GM21529 (cell line): Measurements from ENCODE around the gene STAB2.

ENCODE experiments used
- ATAC-seq: cut with Tn5 transposase; IDR thresholded peaks from one replicate; pipeline ENCODE4 v1.9.1; 2021; ENCODE audit not compliant: unreplicated experiment

The STAB2 gene

GRCh38 chr12:103686026-103686425 lies 99.0 kb downstream of the STAB2 start:
- ATAC-seq = no peak

GRCh38 chr12:103687253-103687652 lies 100.2 kb downstream of the STAB2 start:
- ATAC-seq = no peak

GRCh38 chr12:103688376-103689063 lies 101.4 kb downstream of the STAB2 start:
- ATAC-seq = no peak

- no peak for ATAC-seq
Observed at GRCh38 chr12:103690426-103690825, 103.4 kb downstream of the STAB2 start.

- ATAC-seq = no peak
Observed at GRCh38 chr12:103691063-103691462, 104.0 kb downstream of the STAB2 start.

- ATAC-seq = no peak
Observed at GRCh38 chr12:103696101-103696500, 109.0 kb downstream of the STAB2 start.

GRCh38 chr12:103697971-103698751 lies 111.1 kb downstream of the STAB2 start:
- no peak for ATAC-seq

GRCh38 chr12:103698752-103699560 lies 111.9 kb downstream of the STAB2 start:
- ATAC-seq = no peak

- no peak for ATAC-seq
Observed at GRCh38 chr12:103705098-103705497, 118.0 kb downstream of the STAB2 start.

GRCh38 chr12:103705927-103706326 lies 118.9 kb downstream of the STAB2 start:
- ATAC-seq = no peak

- ATAC-seq = no peak
Observed at GRCh38 chr12:103707446-103707845, 120.4 kb downstream of the STAB2 start.

GRCh38 chr12:103710544-103710943 lies 123.5 kb downstream of the STAB2 start:
- ATAC-seq = no peak

GRCh38 chr12:103712216-103712615 lies 125.1 kb downstream of the STAB2 start:
- ATAC-seq = no peak

GRCh38 chr12:103715494-103715893 lies 128.4 kb downstream of the STAB2 start:
- ATAC-seq = no peak

GRCh38 chr12:103716517-103717196 lies 129.6 kb downstream of the STAB2 start:
- ATAC-seq = no peak

GRCh38 chr12:103725398-103725797 lies 138.3 kb downstream of the STAB2 start:
- no peak for ATAC-seq

- ATAC-seq = no peak
Observed at GRCh38 chr12:103727638-103728037, 140.6 kb downstream of the STAB2 start.

GRCh38 chr12:103728323-103728722 lies 141.2 kb downstream of the STAB2 start:
- ATAC-seq = no peak

GRCh38 chr12:103729499-103729898 lies 142.4 kb downstream of the STAB2 start:
- ATAC-seq = no peak

GRCh38 chr12:103731539-103731938 lies 144.5 kb downstream of the STAB2 start:
- ATAC-seq = no peak

- no peak for ATAC-seq
Observed at GRCh38 chr12:103734863-103735262, 147.8 kb downstream of the STAB2 start.
